ENCODE data around the gene DNM3.

DNA sequence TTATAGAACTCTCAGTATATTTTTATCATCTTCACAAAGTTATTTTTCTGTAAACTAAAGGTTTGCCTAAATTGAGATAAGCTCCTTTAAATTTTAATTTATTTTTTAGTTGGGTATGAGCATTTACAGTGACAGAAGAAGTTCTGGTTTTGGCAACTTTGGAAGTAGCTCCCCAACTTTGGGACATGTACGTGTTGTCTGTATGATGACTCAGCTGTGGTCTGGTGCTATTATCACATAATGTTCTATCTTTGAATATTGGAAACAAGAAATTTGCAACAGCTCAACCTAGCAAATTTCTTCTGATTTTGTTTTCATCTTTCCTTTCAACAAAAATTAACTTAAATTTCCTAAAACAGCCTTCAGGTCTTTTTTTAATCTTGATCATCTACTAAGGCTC, 532.6 kb downstream of the DNM3 start:
- TF ChIP-seq, protein P1, sequence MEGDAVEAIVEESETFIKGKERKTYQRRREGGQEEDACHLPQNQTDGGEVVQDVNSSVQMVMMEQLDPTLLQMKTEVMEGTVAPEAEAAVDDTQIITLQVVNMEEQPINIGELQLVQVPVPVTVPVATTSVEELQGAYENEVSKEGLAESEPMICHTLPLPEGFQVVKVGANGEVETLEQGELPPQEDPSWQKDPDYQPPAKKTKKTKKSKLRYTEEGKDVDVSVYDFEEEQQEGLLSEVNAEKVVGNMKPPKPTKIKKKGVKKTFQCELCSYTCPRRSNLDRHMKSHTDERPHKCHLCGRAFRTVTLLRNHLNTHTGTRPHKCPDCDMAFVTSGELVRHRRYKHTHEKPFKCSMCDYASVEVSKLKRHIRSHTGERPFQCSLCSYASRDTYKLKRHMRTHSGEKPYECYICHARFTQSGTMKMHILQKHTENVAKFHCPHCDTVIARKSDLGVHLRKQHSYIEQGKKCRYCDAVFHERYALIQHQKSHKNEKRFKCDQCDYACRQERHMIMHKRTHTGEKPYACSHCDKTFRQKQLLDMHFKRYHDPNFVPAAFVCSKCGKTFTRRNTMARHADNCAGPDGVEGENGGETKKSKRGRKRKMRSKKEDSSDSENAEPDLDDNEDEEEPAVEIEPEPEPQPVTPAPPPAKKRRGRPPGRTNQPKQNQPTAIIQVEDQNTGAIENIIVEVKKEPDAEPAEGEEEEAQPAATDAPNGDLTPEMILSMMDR (IDR thresholded peaks at IDR 0.05; ENCODE audit: low read length), result no peak
- no peak for TF ChIP-seq EZH2 (IDR thresholded peaks at IDR 0.05; ENCODE audit: borderline replicate concordance, low read length)

All from OCI-LY1 (cell line).